Keratinocyte (primary cell): ENCODE measurements around the gene TMEM139.

Source experiments
- EZH2 ChIP-seq: IDR thresholded peaks from one replicate; pipeline ENCODE4 v1.6.1; 2012; ENCODE audit warnings: inconsistent platforms, mild to moderate bottlenecking, low read length, moderate library complexity
- TF ChIP-seq, protein P1 (sequence below), 3 experiments: IDR thresholded peaks in 1 of 3; conservative IDR thresholded peaks in 1 of 3; optimal IDR thresholded peaks in 1 of 3; 2 replicates in 2 of 3; 3 replicates in 1 of 3; pipeline versions ENCODE3 to v1.5.1; 2011; ENCODE audit warnings: low read length in 3 of 3, mild to moderate bottlenecking in 3 of 3, moderate library complexity in 2 of 3, control low read depth in 1 of 3, inconsistent platforms in 1 of 3; ENCODE audit not compliant: insufficient read depth in 2 of 3; ENCODE audit errors: extremely low read depth in 1 of 3

GRCh38 chr7:143323653-143324052 lies 38.9 kb downstream of the TMEM139 start:
- TF ChIP-seq, protein P1, sequence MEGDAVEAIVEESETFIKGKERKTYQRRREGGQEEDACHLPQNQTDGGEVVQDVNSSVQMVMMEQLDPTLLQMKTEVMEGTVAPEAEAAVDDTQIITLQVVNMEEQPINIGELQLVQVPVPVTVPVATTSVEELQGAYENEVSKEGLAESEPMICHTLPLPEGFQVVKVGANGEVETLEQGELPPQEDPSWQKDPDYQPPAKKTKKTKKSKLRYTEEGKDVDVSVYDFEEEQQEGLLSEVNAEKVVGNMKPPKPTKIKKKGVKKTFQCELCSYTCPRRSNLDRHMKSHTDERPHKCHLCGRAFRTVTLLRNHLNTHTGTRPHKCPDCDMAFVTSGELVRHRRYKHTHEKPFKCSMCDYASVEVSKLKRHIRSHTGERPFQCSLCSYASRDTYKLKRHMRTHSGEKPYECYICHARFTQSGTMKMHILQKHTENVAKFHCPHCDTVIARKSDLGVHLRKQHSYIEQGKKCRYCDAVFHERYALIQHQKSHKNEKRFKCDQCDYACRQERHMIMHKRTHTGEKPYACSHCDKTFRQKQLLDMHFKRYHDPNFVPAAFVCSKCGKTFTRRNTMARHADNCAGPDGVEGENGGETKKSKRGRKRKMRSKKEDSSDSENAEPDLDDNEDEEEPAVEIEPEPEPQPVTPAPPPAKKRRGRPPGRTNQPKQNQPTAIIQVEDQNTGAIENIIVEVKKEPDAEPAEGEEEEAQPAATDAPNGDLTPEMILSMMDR (optimal IDR thresholded peaks at IDR 0.05 in 1 of 3, IDR thresholded peaks at IDR 0.05 in 1 of 3, conservative IDR thresholded peaks at IDR 0.05 in 1 of 3; ENCODE audit: extremely low read depth in 1 of 3, insufficient read depth in 2 of 3, low read length in 3 of 3), result no peak
- TF ChIP-seq EZH2, result no peak
